Large intestine (tissue), 3 donors: ENCODE measurements around the gene STK25. TPM values are rescaled to one million over a fixed set of nuclear protein-coding genes. Genes with fewer than 3 reads are reported as not detected.
"Not testable (repeated sequence)": the region's sequence is repeated elsewhere in the genome, so short reads cannot be mapped to it uniquely, and the experiment has no call there.

ENCODE experiments used
- DNase-seq, 2 donors: peaks; one replicate each; pipeline versions ENCODE4 v3.0.0 to v3.0.0-alpha.2; 2013
- H3K27ac ChIP-seq: one replicate; pipeline ENCODE4 v1.5.1; 2013; ENCODE audit warnings: low read length
- H3K27me3 ChIP-seq: 2 replicates; pipeline ENCODE4 v1.6.1; 2013; ENCODE audit warnings: low read length; ENCODE audit not compliant: control insufficient read depth, insufficient read depth
- H3K36me3 ChIP-seq: 2 replicates; pipeline ENCODE4 v1.6.1; 2013; ENCODE audit warnings: low read length; ENCODE audit not compliant: control insufficient read depth, insufficient read depth
- H3K4me1 ChIP-seq: one replicate; pipeline ENCODE4 v1.6.1; 2013; ENCODE audit warnings: low read length; ENCODE audit not compliant: control insufficient read depth, insufficient read depth
- H3K4me3 ChIP-seq: one replicate; pipeline ENCODE4 v1.5.1; 2013; ENCODE audit warnings: low read length
- H3K9me3 ChIP-seq: one replicate; pipeline ENCODE4 v1.6.1; 2013; ENCODE audit warnings: mild to moderate bottlenecking, low read depth, low read length, moderate library complexity; ENCODE audit not compliant: control insufficient read depth
- WGBS: methylation state at CpG from one replicate; pipeline ENCODE4 v1.1.5; 2013; ENCODE audit warnings: low lambda C conversion rate; ENCODE audit not compliant: insufficient coverage; 5-methylcytosine and 5-hydroxymethylcytosine counted together
- polyA plus RNA-seq: library from polyadenylated mRNA; unstranded; fragments of 120-200 nt; gene quantifications from one replicate; pipeline ENCODE4 v1.2.1, GENCODE V29; 2013

The STK25 gene
- polyA plus RNA-seq, 1 donor: 135 TPM

DNA sequence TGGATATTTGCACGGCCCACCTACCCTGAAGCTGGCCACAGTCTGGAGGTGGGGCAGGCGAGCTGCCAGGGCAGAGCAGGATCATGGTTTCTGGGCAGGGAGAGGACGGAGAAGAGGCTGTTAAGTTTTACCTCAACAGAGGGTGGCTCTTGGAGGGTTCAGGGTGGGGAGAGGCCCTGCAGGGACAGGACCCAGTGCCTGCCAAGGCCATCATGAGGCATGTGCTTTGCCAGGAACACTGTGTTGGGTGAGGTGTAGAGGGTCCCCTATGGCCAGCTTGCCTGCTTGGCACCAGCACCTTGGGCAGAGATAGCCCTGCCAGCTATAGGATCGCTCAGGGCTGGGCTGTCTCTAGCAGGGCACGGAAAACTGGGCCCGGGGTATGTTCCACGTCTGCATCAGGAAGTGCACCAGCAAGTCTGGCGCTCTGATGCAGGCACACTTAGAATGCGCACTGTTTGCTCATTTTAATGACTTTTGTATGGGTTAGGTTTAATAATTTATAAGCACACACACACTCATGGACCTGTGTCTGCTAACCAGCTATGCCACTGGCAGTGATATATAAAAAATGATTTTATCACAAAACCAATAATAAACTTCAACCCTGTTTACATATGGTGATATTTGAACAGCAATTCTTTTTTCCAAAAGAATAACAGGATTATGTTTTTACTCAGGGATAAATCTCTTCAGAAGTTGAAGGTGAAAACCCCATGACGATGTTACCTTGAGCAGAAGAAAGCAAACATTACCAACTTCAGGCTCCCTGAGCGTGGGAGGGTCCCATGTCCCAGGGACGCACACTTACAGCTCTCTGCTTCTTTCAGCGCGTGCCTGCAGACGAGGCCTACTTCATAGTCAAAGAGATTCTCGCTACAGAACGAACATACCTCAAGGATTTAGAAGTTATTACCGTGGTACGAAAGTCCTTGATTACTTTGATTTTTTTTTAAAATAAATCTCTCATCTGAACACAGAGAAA lies 46.4 kb downstream of the STK25 start:
- WGBS: 95% methylated on average over 5 of the region's 19 CpGs
- Histone ChIP-seq H3K4me3 (no peak overlapping the region), H3K27me3 (no peaks in the 10 kb centered on the region), H3K4me1 (no peaks in the 10 kb centered on the region), H3K36me3 (peaks cover 22% of the 10 kb centered on the region), H3K27ac (no peak overlapping the region), H3K9me3 (no peaks in the 10 kb centered on the region)
- no peak for DNase-seq

DNA sequence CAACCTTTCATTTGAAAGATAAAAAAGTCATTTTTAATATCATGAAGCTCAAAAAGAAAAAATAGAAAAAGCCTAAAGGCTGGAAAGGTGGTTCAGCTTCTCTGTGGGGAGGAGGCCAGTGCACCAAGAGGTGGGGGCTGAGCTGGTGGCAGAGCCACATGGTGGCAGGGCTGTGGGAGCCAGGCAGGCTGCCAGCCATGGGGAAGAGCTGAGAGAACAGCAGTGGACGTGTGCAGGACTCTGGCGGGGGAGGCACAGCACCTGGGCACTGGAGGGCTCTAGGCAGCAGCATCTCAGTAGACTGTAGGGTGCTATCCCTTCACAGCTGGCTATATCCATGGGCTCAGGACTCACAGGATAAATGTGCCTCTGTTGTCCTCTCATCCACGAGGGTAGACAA lies 47.8 kb downstream of the STK25 start:
- Histone ChIP-seq H3K27ac (no peak overlapping the region), H3K4me3 (no peak overlapping the region)
- WGBS: no CpG with 5 or more reads among the region's 3 CpGs

DNA sequence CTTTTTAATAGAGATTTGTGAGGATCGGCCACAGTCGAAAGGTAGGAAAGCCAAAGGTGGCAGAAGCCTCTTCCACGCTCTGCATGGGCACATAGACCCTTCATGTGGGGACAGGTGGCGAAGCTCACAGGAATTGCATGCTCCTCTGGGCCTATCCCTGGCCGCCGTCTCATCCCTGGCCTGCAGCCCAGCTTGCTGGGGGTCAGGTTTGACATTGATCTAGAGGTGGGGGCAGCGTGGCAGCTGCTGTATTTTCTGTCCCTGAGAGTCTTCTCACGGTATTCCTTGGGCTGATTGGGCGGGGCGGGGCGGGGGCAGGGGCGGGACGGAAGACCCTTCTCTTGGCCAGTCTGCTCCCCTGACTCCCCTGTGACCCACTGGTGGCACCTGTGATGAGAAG lies 48.9 kb downstream of the STK25 start:
- Histone ChIP-seq H3K4me3 (no peak overlapping the region), H3K27ac (no peak overlapping the region), H3K27me3 (no peaks in the 10 kb centered on the region), H3K36me3 (peaks cover 12% of the 10 kb centered on the region), H3K9me3 (no peaks in the 10 kb centered on the region), H3K4me1 (no peaks in the 10 kb centered on the region)
- no peak for DNase-seq
- no CpG with 5 or more reads among the region's 13 CpGs for WGBS

More for the DNA sequence above, 47.8 kb downstream of the STK25 start:
- no peaks in the 10 kb centered on the region for H3K9me3 ChIP-seq
- H3K27me3 ChIP-seq: no peaks in the 10 kb centered on the region
- H3K4me1 ChIP-seq: no peaks in the 10 kb centered on the region
- peaks cover 19% of the 10 kb centered on the region for H3K36me3 ChIP-seq
- no peak for DNase-seq

DNA sequence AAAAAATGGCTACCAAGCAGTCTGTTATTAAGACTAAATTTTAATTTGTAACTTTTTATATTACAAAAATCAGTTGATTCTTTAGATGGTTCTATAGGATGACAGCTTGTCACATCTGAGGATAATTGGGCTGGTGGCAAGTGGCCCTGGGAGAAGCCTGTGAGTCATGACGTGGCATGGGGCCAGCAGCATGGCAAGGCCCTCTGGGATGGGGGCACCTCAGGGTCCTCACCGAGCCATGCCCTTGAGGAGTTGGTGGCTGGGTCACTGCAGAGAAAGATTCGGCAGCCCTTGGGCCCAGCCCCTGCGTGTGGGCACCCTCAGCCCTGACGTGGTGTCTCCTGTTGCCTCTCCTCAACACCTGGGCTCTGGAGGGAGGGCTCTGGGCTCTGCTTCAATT lies 49.7 kb downstream of the STK25 start:
- Histone ChIP-seq H3K36me3 (peaks cover 5% of the 10 kb centered on the region), H3K27ac (no peak overlapping the region), H3K4me3 (no peak overlapping the region), H3K4me1 (no peaks in the 10 kb centered on the region), H3K9me3 (no peaks in the 10 kb centered on the region), H3K27me3 (no peaks in the 10 kb centered on the region)
- WGBS: no CpG with 5 or more reads among the region's 5 CpGs
- no peak for DNase-seq

DNA sequence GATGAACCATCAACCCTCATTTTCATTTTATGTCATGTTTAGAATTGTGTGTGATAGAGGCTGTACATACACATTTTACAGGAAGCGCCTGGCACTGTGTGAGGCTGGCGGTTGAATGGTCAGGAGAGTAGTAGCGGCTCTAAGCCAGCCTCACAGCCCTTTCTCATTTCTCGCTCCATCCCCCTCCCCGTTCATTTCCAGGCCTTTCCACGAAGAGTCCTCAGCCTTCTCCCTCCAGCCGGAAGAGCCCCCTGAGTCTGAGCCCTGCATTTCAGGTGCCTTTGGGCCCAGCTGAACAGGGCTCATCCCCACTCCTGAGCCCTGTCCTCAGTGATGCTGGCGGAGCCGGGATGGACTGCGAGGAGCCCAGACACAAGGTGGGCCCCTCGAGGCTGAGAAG lies 51.8 kb downstream of the STK25 start:
- 100% methylated on average over 1 of the region's 11 CpGs for WGBS
- H3K4me1 ChIP-seq: no peaks in the 10 kb centered on the region
- H3K4me3 ChIP-seq: no peak overlapping the region
- DNase-seq: no peak
- no peaks in the 10 kb centered on the region for H3K36me3 ChIP-seq
- H3K27me3 ChIP-seq: no peaks in the 10 kb centered on the region
- H3K27ac ChIP-seq: no peak overlapping the region
- no peaks in the 10 kb centered on the region for H3K9me3 ChIP-seq

DNA sequence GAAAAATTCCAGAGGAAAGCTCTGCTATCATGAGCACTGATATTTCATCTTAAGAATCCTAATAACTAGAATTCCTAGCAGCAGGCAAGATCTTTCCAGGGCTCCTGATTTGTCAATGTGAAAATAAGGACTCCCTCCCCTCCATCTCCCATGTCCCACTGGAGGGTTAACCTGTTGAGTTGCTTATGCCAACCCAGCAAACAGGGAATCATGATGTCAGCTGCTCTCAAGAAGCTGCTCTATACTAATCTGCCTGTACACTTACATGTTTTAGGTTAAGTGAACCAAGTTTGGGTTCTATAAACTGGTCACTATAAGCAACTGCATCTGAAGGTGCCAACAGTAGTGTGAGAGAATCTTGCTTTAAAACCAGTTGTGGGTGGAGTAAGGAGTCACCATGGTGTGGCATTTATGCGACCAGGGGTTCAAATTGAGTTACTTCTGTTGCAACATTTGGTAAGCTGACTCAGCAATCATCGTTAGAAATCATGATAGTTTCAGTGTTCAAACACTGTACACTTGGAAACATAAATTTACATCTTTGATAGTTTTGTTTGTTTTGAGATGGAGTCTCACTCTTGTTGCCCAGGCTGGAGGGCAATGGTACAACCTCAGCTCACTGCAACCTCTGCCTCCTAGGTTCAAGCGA lies 53.4 kb downstream of the STK25 start:
- H3K27ac ChIP-seq: no peak overlapping the region
- no peak for DNase-seq
- WGBS: 20% methylated on average over 1 of the region's 3 CpGs
- no peaks in the 10 kb centered on the region for H3K9me3 ChIP-seq
- H3K4me3 ChIP-seq: no peak overlapping the region
- no peaks in the 10 kb centered on the region for H3K27me3 ChIP-seq
- H3K4me1 ChIP-seq: no peaks in the 10 kb centered on the region
- H3K36me3 ChIP-seq: peaks cover 2% of the 10 kb centered on the region

DNA sequence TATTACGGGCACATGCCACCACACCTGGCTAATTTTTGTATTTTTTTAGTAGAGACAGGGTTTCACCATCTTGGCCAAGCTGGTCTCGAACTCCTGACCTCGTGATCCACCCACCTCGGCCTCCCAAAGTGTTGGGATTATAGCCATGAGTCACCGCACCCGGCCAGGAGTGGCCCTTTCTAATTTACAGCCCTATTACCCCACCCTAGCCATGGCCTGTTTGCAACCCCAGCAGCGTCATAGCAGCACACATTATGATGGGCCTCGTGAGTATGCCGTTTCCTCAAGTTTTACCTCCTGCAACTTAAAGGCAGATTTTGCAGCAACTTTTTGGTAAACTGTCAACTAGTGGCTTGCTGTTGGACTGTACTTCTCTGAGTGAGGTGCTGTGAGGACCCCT lies 54.5 kb downstream of the STK25 start:
- H3K9me3 ChIP-seq, H3K4me1 ChIP-seq, H3K36me3 ChIP-seq, H3K27ac ChIP-seq, DNase-seq, H3K4me3 ChIP-seq, H3K27me3 ChIP-seq: not testable (repeated sequence)
- no CpG with 5 or more reads among the region's 9 CpGs for WGBS

DNA sequence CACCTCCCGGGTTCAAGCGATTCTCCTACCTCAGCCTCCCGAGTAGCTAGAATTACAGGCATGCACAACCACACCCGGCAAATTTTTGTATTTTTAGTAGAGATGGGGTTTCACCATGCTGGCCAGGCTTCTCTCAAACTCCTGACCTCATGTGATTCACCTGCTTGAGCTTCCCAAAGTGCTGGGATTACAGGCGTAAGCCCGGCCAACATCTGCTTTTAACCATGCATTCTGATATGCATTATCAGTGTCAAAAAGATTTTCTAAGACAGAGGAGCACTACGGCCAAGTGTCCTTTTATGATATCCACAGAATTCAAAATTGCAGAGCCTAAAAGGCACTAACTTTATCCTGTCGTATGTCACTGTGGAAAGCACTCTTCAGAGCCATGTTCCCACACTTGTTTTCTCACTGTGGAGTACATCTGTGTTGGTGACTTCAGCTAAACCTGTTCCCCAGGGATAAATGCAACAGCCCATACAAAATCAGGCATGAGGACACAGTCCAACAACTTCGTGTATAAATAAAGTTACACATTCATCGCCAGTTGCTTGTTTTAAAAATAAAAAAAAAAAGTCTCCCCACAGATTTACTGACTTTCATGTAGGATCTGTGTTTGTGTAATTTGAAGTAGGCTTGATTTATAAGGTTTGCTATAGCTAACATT lies 56.4 kb downstream of the STK25 start:
- peaks cover 13% of the 10 kb centered on the region for H3K36me3 ChIP-seq
- H3K4me3 ChIP-seq: no peak overlapping the region
- H3K27ac ChIP-seq: no peak overlapping the region
- H3K4me1 ChIP-seq: no peaks in the 10 kb centered on the region
- DNase-seq: no peak
- no peaks in the 10 kb centered on the region for H3K9me3 ChIP-seq
- H3K27me3 ChIP-seq: no peaks in the 10 kb centered on the region
- 88% methylated on average over 2 of the region's 10 CpGs for WGBS

DNA sequence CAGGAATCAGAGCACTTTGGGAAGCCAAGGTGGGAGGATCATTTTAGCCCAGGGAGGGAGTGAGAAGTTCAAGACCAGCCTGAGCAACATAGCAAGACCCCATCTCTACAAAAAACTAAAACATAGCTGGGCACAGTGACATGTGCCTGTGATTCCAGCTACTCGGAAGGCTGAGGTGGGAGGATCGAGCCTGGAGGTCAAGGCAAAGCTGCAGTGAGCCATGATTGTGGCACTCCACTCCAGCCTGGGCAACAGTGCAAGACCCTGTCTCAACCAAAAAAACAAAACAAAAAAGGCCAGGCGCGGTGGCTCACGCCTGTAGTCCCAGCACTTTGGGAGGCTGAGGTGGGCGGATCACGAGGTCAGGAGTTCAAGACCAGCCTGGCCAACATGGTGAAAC lies 58.3 kb downstream of the STK25 start:
- H3K4me3 ChIP-seq, H3K4me1 ChIP-seq, DNase-seq, H3K9me3 ChIP-seq, H3K27ac ChIP-seq, H3K27me3 ChIP-seq: not testable (repeated sequence)
- WGBS: no CpG with 5 or more reads among the region's 7 CpGs
- H3K36me3 ChIP-seq: peaks cover 25% of the 10 kb centered on the region

DNA sequence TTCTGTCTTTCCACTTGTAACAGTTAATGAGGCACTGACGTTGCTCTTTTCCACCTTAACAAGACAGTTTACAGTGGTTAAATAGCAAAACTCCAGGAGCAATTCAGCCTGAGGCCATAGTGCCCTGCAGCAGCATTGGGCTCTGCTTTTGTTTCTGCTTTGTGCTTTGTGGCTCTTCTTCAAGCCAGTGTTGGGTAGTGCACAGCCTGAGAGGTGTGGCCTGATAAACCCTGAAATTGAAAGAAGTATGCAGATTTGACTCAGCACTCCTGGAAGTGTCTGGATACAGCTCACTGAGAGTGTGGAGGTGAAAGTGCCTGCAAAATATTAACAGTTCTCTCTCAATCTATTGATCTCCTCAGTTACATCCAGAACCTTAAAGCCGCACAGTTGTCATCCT lies 63.0 kb downstream of the STK25 start:
- no peak overlapping the region for H3K4me3 ChIP-seq
- H3K27ac ChIP-seq: no peak overlapping the region
- peaks cover 68% of the 10 kb centered on the region for H3K36me3 ChIP-seq
- H3K27me3 ChIP-seq: no peaks in the 10 kb centered on the region
- H3K9me3 ChIP-seq: no peaks in the 10 kb centered on the region
- no peaks in the 10 kb centered on the region for H3K4me1 ChIP-seq
- no peak for DNase-seq
- WGBS: 71% methylated on average over 1 of the region's 2 CpGs
